Measurements from ENCODE around the gene GFRA1. TPM values are rescaled to one million over a fixed set of nuclear protein-coding genes. Genes with fewer than 3 reads are reported as not detected.

GFRA1 gene
- total RNA-seq, 1 experiment from 2014 or later, result not detected

- no TSS peak for BruUV-seq (replicated peaks)
- Histone ChIP-seq H3K9me3 (ENCODE audit: low read depth, low read length, poor library complexity, severe bottlenecking) (no peaks in the 10 kb centered on the region), H3K36me3 (ENCODE audit: insufficient read depth, low read length, poor library complexity, severe bottlenecking) (no peaks in the 10 kb centered on the region), H3K4me3 (ENCODE audit: low read depth, low read length, poor library complexity, severe bottlenecking) (no peak overlapping the region), H3K4me1 (ENCODE audit: insufficient read depth, low read length, poor library complexity, severe bottlenecking) (no peaks in the 10 kb centered on the region), H3K27me3 (replicated peaks; ENCODE audit: insufficient read depth, low read depth, low read length, poor library complexity) (peaks cover 24% of the 10 kb centered on the region), H3K27ac (ENCODE audit: low read depth, low read length, poor library complexity, severe bottlenecking) (no peak overlapping the region)
- no peak for DNase-seq (ENCODE audit: low spot score)
- intact Hi-C loops (cut with micrococcal nuclease; ENCODE audit: unreplicated experiment), result no loop called here
- TF ChIP-seq, protein P1, sequence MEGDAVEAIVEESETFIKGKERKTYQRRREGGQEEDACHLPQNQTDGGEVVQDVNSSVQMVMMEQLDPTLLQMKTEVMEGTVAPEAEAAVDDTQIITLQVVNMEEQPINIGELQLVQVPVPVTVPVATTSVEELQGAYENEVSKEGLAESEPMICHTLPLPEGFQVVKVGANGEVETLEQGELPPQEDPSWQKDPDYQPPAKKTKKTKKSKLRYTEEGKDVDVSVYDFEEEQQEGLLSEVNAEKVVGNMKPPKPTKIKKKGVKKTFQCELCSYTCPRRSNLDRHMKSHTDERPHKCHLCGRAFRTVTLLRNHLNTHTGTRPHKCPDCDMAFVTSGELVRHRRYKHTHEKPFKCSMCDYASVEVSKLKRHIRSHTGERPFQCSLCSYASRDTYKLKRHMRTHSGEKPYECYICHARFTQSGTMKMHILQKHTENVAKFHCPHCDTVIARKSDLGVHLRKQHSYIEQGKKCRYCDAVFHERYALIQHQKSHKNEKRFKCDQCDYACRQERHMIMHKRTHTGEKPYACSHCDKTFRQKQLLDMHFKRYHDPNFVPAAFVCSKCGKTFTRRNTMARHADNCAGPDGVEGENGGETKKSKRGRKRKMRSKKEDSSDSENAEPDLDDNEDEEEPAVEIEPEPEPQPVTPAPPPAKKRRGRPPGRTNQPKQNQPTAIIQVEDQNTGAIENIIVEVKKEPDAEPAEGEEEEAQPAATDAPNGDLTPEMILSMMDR (conservative IDR thresholded peaks at IDR 0.05; ENCODE audit: low read depth, low read length), result no peak
- TF ChIP-seq EZH2 (IDR thresholded peaks at IDR 0.05; ENCODE audit: borderline replicate concordance, low read depth, low read length, poor library complexity, severe bottlenecking), result no peak
- POLR2A ChIA-PET (ENCODE audit: low non-redundant PET), result no interaction called here
- CTCF ChIA-PET, result no interaction called here
Measured at GRCh38 chr10:116011929-116012328, 261.1 kb downstream of the GFRA1 start.

DNA sequence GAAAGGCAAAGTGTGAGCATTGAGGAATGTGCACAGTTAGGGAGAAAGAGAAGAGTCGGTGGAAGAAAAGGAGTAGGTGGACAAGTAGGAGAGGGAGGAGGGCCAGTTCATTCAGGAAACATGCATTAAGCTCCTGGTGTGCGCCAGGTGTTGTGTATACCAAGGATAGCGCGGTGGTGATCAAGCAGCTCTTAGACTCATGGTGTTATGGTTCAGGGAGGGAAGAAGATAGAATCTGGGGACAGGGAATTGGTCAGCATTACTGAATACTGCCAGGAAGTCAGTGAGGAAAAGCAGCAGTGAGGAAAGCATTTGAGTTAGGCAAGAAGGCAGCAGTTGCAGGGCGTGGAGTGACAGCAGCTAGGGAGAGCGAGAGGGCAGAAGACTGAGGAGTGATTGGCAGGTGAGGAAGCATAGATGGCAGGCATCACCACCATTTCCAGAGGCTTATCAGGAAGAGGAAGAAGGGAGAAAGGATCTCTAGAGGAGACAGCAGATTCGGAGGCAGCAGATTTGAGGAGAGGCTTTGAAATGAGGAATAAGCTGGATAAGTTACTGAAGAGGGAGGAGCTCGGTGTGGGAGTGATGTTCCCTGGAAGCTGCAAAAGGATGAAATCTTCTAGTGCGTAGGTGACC lies 265.6 kb downstream of the GFRA1 start:
- H3K36me3 ChIP-seq (ENCODE audit: insufficient read depth, low read length, poor library complexity, severe bottlenecking), result no peaks in the 10 kb centered on the region
- peaks cover 28% of the 10 kb centered on the region for H3K27me3 ChIP-seq (replicated peaks; ENCODE audit: insufficient read depth, low read depth, low read length, poor library complexity)
- CTCF ChIA-PET, result no interaction called here
- H3K4me1 ChIP-seq (ENCODE audit: insufficient read depth, low read length, poor library complexity, severe bottlenecking), result no peaks in the 10 kb centered on the region
- TF ChIP-seq, protein P1 (conservative IDR thresholded peaks at IDR 0.05; ENCODE audit: low read depth, low read length), result no peak
- TF ChIP-seq EZH2 (IDR thresholded peaks at IDR 0.05; ENCODE audit: borderline replicate concordance, low read depth, low read length, poor library complexity, severe bottlenecking), result no peak
- no peak overlapping the region for H3K4me3 ChIP-seq (ENCODE audit: low read depth, low read length, poor library complexity, severe bottlenecking)
- no peaks in the 10 kb centered on the region for H3K9me3 ChIP-seq (ENCODE audit: low read depth, low read length, poor library complexity, severe bottlenecking)
- no peak overlapping the region for H3K27ac ChIP-seq (ENCODE audit: low read depth, low read length, poor library complexity, severe bottlenecking)
- no TSS peak for BruUV-seq (replicated peaks)
- POLR2A ChIA-PET (ENCODE audit: low non-redundant PET), result no interaction called here
- no peak for DNase-seq (ENCODE audit: low spot score)
- intact Hi-C loops (cut with micrococcal nuclease; ENCODE audit: unreplicated experiment), result no loop called here

Other genes starting within 250 kb of the GFRA1 start
- gene CCDC172, start 51.2 kb upstream of the GFRA1 start, total RNA-seq (2021), result not detected in 2 replicates
- not detected in 2 replicates for gene PNLIPRP3, start 154.6 kb upstream of the GFRA1 start, total RNA-seq (2021)

Measured in A673 (cell line).